K562 (cell line): ENCODE results near the gene POC1B. TPM values are rescaled to one million over a fixed set of nuclear protein-coding genes. Genes with fewer than 3 reads are reported as not detected.

ENCODE experiments used
- ATF1 ChIP-seq, 2 experiments: fragments of 450-650 bp in 1 of 2; IDR thresholded peaks; 2 replicates each; pipeline ENCODE4 v1.6.1; 2016; ENCODE audit warnings: missing compliant biosample characterization in 1 of 2, missing genetic modification characterization in 1 of 2
- BHLHE40 ChIP-seq: IDR thresholded peaks from 2 replicates; pipeline ENCODE4 v1.6.1; 2011; ENCODE audit warnings: low read length, improper control_type of control experiment
- BRD9 ChIP-seq: fragments of 450-650 bp; IDR thresholded peaks from 2 replicates; pipeline ENCODE4 v1.6.1; 2018; ENCODE audit warnings: low read depth; ENCODE audit not compliant: partially characterized antibody
- CGGBP1 ChIP-seq: fragments of 250-450 bp; sonication (Bioruptor Pico); IDR thresholded peaks from 2 replicates; pipeline ENCODE4 v1.9.0; 2021; ENCODE audit warnings: mild to moderate bottlenecking
- DPF2 ChIP-seq: fragments of 450-650 bp; IDR thresholded peaks from 2 replicates; pipeline ENCODE4 v1.6.1; 2016
- EHMT2 ChIP-seq: fragments of 450-650 bp; IDR thresholded peaks from 2 replicates; pipeline ENCODE4 v1.6.1; 2018; ENCODE audit warnings: antibody characterized with exemption
- HDAC2 ChIP-seq: fragments of 450-650 bp; IDR thresholded peaks from 2 replicates; pipeline ENCODE4 v1.6.1; 2016; ENCODE audit warnings: mild to moderate bottlenecking
- KDM4B ChIP-seq, 2 experiments: fragments of 450-650 bp in 1 of 2; sonication (generic) in 1 of 2; IDR thresholded peaks; 2 replicates each; pipeline ENCODE4 v1.6.1; 2016 to 2017; ENCODE audit warnings: borderline replicate concordance in 2 of 2, antibody characterized with exemption in 1 of 2, low read depth in 1 of 2, mild to moderate bottlenecking in 1 of 2
- KDM5B ChIP-seq: fragments of 200-600 bp; sonication (generic); IDR thresholded peaks from 2 replicates; pipeline ENCODE4 v1.6.1; 2012; ENCODE audit warnings: low read depth, mild to moderate bottlenecking, moderate library complexity, low read length, control low read depth, inconsistent platforms; ENCODE audit not compliant: insufficient replicate concordance
- MIER1 ChIP-seq: fragments of 450-650 bp; IDR thresholded peaks from 2 replicates; pipeline ENCODE4 v1.6.1; 2016; ENCODE audit warnings: antibody characterized with exemption, mild to moderate bottlenecking, low read depth
- NCOA1 ChIP-seq: fragments of 450-650 bp; IDR thresholded peaks from 2 replicates; pipeline ENCODE4 v1.6.1; 2016; ENCODE audit warnings: low read depth
- NR1H2 ChIP-seq: sonication (generic); formaldehyde crosslinking; IDR thresholded peaks from 2 replicates; pipeline ENCODE4 v1.4.0; 2020; ENCODE audit warnings: mild to moderate bottlenecking, missing genetic modification reagents
- RAD21 ChIP-seq, 2 experiments: fragments of 250-450 bp in 1 of 2; fragments of 450-650 bp in 1 of 2; sonication (Bioruptor Pico) in 1 of 2; formaldehyde crosslinking in 1 of 2; IDR thresholded peaks in 1 of 2; conservative IDR thresholded peaks in 1 of 2; 2 replicates each; pipeline versions ENCODE4 v1.4.0 to v1.8.0; 2020 to 2022; ENCODE audit warnings: mild to moderate bottlenecking in 2 of 2, moderate library complexity in 1 of 2
- SIRT6 ChIP-seq: IDR thresholded peaks from one replicate; pipeline ENCODE4 v1.6.1; 2012; ENCODE audit warnings: low read depth, mild to moderate bottlenecking, control low read depth, inconsistent platforms, low read length, moderate library complexity
- SUPT5H ChIP-seq: fragments of 450-650 bp; IDR thresholded peaks from 2 replicates; pipeline ENCODE4 v1.6.1; 2016
- TCF3 ChIP-seq: sonication (generic); formaldehyde crosslinking; IDR thresholded peaks from 2 replicates; pipeline ENCODE4 v1.4.0; 2020; ENCODE audit warnings: mild to moderate bottlenecking, missing genetic modification reagents
- TEAD4 ChIP-seq, 2 experiments: sonication (generic) in 1 of 2; formaldehyde crosslinking in 1 of 2; IDR thresholded peaks; 2 replicates each; pipeline versions ENCODE4 v1.6.1 to v1.8.0; 2012 to 2022; ENCODE audit warnings: borderline replicate concordance in 1 of 2, inconsistent platforms in 1 of 2, low read length in 1 of 2, mild to moderate bottlenecking in 1 of 2, missing genetic modification reagents in 1 of 2
- TRIM24 ChIP-seq, 2 experiments: fragments of 450-650 bp; IDR thresholded peaks; 2 replicates each; pipeline ENCODE4 v1.6.1; 2016
- XRCC5 ChIP-seq: fragments of 200-400 bp; formaldehyde crosslinking; IDR thresholded peaks from 2 replicates; pipeline ENCODE4 v1.6.1; 2017; ENCODE audit warnings: low read depth, mild to moderate bottlenecking, low read length
- ZNF766 ChIP-seq: fragments of 200-800 bp; sonication (Bioruptor generic); conservative IDR thresholded peaks from 2 replicates; pipeline ENCODE4 v1.6.1; 2016; ENCODE audit warnings: missing genetic modification characterization, missing compliant biosample characterization
- polyA plus RNA-seq, 8 experiments: library from polyadenylated mRNA; depleted of rRNA in 4 of 8; stranded (reverse) in 5 of 8; unstranded in 3 of 8; fragments of >200 nt; fragmentation: Nextera tagmentation in 2 of 8; fragmentation: Illumina TruSeq in 1 of 8; extraction: Ambion mirVana in 2 of 8; extraction: Trizol in 1 of 8; gene quantifications; 2 replicates each; pipeline versions ENCODE4 v1.2.1 to v1.2.3, GENCODE V29; 2011 to 2014; ENCODE audit warnings: inconsistent platforms in 1 of 8, missing spikeins in 1 of 8
- total RNA-seq, 7 experiments: library from RNA; depleted of rRNA in 6 of 7; stranded (reverse); fragments of >200 nt in 6 of 7; fragmentation: Illumina TruSeq in 2 of 7; extraction: Trizol in 2 of 7; gene quantifications; 2 replicates each; pipeline versions ENCODE4 v1.2.1 to v1.2.3, GENCODE V29; 2011 to 2021; ENCODE audit warnings: low replicate concordance in 1 of 7

POC1B gene
- total and polyA plus RNA-seq, 9 of the 15 experiments (the other 6 are each of a cell fraction or from before 2014, with no cell fraction given) = 4.5 to 16.1 (median 10.4) TPM

GRCh38 chr12:89525824-89526770, at the start of gene POC1B (continued):
- peak in 1 of 2 experiments; percentile 86; a peak in 2 of 4 replicates for TF ChIP-seq TRIM24 (IDR thresholded peaks at IDR 0.05)
- no peak for TF ChIP-seq SIRT6
- TF ChIP-seq EHMT2 = peak; percentile 52
- TF ChIP-seq ATF1 (CRISPR knock-in tag; IDR thresholded peaks at IDR 0.05) = no peak; the same call in 1 of the 2 replicates
- TF ChIP-seq ATF1 (tag; IDR thresholded peaks at IDR 0.05) = peak; percentile 98
- TF ChIP-seq KDM4B (IDR thresholded peaks at IDR 0.05; ENCODE audit: borderline replicate concordance in 2 of 2, low read depth in 1 of 2) = peak in 1 of 2 experiments; percentile 71; a peak in 2 of 4 replicates
- TF ChIP-seq HDAC2 = peak; percentile 65; the same call in 1 of the 2 replicates
- peak; percentile 14; the same call in 1 of the 2 replicates for TF ChIP-seq DPF2
- peak; percentile 30 for TF ChIP-seq KDM5B
- TF ChIP-seq BRD9 = no peak
- peak; percentile 84 for TF ChIP-seq NCOA1
- TF ChIP-seq MIER1 = peak; percentile 25; the same call in 1 of the 2 replicates
- TF ChIP-seq XRCC5 = peak; percentile 92
- TF ChIP-seq TCF3 (CRISPR knock-in tag) = 0 out of 2 replicates have a peak, but pooled peaks have one; percentile 17
- TF ChIP-seq NR1H2 (CRISPR knock-in tag) = 0 out of 2 replicates have a peak, but pooled peaks have one; percentile 65
- TF ChIP-seq ZNF766 (CRISPR knock-in tag) = no peak
- peak in 1 of 2 experiments; percentile 16; a peak in 2 of 4 replicates for TF ChIP-seq RAD21 (CRISPR knock-in tag; conservative IDR thresholded peaks at IDR 0.05 in 1 of 2, IDR thresholded peaks at IDR 0.05 in 1 of 2)
- no peak for TF ChIP-seq CGGBP1
- TF ChIP-seq SUPT5H = peak; percentile 46
- TF ChIP-seq TEAD4 (IDR thresholded peaks at IDR 0.05; ENCODE audit: low read length) = peak; percentile 48; the same call in 1 of the 2 replicates
- TF ChIP-seq TEAD4 (CRISPR knock-in tag; IDR thresholded peaks at IDR 0.05; ENCODE audit: borderline replicate concordance) = no peak
- TF ChIP-seq BHLHE40 = 0 out of 2 replicates have a peak, but pooled peaks have one; percentile 12
